HG03066 (cell line): ENCODE measurements around the gene CRABP2.

ENCODE experiments used
- ATAC-seq: cut with Tn5 transposase; IDR thresholded peaks from one replicate; pipeline ENCODE4 v1.9.1; 2021; ENCODE audit warnings: low read depth; ENCODE audit not compliant: unreplicated experiment

CRABP2 gene

DNA sequence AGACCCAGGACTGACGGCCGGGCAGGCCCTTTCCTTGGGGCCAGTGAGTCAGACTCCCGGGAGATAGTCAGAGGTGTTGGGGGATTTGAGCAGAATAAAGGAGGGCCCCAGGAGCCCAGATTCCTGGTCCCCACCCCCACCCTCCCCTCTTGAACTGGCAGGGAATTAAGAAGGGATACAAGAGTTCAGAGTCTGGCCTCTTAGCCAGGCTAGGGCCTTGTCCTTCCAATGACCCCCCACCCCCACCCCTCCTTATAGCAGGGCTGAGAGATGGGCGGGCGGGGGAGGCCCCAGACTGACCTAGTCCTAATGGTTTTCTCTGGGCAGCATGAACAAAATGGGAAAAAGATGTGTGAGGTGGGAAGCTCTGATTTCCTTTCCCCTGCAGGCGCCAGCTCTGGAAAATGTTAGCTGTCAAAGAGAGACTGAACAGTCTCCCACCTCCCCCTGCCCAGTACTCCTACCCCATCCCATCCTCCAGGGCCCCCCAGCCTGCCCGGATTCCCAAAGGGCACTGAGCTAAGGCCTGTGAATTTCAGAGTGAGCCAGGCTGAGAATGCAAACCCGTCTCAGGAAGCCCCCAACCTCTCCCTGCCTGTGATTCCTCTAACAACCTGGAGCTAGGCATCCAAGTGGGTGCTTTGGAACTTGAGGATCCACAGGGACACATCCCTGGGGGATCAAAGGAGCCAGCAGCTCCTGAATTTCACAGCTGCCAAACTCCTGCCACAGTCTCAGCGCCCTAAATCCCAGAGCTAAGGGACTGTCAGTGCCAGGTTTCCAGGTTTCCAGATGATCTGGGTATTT lies 5.8 kb upstream of the CRABP2 start:
- ATAC-seq = no peak

- ATAC-seq = no peak
Measured at GRCh38 chr1:156709757-156710489, 4.5 kb upstream of the CRABP2 start.

DNA sequence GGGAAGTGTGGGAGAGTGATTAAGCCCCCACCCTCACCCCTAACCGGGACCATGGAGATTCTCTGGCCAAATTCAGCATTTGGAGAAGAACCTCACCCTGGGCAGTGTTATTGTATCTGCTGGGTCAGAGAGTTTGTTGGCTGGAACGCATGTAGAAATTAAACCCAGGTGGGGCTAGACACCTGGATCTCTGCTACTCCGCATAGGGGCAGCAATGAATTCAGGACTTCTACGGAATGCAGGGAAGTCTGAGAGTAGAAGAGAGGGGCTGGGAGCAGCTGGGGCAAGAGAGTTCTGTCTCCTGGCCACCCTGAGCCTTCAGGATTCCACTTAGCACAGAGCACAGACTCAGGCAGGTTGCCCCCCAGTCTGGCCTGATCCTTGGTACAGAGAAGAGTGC lies 3.6 kb upstream of the CRABP2 start:
- no peak for ATAC-seq

- no peak for ATAC-seq
Measured at GRCh38 chr1:156708218-156708661, 2.9 kb upstream of the CRABP2 start.

GRCh38 chr1:156707417-156708217 lies 2.2 kb upstream of the CRABP2 start:
- ATAC-seq = no peak

DNA sequence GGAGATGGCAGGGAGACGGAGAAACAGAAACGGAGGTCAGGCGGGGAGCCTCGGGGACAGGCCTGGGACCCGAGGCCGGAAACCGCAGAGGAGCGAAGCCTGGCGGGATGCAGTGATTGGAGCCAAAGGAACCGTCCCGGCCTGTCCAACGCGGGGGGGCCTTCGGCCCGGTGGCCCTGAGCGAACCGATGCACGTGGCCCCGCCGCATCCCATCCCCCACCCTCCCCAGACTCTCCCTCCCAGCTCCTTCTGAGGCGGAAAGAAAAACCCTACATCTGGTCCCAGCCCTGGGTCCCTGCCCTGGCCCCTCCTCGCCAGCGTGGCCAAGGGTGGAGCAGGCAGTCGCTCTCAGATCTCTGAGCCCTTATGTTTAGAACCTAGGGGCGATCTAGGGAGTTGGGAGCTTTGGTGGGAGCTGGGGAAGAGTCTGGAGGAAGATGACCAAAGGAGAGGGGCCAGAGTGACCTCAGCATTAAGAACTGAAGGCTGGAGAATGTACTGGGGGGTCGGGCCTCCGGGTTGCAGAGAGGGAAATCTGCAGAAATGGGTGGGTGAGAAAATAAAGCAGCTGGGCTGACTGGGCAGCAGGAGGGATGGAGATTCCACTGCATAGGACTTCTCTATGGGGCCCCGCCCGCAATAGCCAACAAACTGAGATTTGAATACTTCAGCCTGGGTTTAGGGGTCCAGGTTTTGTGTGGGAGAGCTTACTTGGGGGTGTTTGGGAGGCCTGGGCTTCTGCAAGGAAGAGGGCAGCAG lies 1.5 kb upstream of the CRABP2 start:
- ATAC-seq = no peak

- ATAC-seq = no peak
Measured at GRCh38 chr1:156705918-156706656, 704 bp upstream of the CRABP2 start.

- ATAC-seq = no peak
Measured at GRCh38 chr1:156704930-156705320, 458 bp downstream of the CRABP2 start.

DNA sequence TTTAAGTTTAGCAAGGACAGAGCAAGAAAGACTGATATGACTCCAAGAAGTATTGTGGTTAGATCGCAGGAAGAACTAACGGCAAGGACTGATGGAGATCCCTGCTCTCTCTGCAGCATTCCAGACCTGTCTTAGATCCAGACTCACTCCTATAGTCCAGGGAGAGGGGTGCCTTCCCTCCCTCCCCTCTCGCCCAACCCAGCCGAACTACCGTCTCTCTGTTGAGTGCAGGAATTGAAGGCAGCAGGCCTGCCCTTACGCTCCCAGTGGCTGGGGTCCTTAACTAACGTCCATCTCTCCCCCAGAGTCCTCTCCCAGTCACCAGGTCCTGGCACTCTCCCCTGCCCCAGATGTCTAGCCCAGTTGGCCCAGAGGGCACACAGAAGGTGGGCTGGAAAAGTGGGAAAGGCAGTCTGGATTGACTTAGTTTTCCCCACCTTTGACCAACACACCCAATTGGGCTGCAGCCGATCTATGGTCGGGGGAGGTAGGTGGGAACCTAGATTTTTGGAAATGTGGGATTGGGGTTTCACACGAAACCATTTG lies 1.1 kb downstream of the CRABP2 start:
- no peak for ATAC-seq

DNA sequence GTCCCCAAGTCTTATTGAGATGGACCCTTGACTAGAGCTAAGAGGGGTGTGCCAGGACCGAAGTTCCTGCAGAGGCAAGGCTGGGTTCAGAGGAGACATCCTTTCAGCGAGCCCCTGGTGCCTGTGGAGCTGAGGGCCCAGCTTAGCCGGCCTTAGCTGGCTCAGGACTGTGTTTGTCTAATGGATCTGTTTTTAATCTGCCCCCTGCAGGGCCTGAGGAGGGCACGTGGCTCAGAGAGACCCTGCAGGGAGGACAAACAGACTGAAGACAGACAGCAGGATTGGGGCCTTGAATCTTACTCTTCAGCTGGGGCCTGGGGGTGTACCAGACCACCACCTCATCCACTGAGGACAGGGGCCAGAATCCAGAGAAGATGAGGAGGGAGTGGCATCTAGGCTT lies 1.6 kb downstream of the CRABP2 start:
- ATAC-seq = no peak

GRCh38 chr1:156703336-156703735 lies 2.0 kb downstream of the CRABP2 start:
- no peak for ATAC-seq

DNA sequence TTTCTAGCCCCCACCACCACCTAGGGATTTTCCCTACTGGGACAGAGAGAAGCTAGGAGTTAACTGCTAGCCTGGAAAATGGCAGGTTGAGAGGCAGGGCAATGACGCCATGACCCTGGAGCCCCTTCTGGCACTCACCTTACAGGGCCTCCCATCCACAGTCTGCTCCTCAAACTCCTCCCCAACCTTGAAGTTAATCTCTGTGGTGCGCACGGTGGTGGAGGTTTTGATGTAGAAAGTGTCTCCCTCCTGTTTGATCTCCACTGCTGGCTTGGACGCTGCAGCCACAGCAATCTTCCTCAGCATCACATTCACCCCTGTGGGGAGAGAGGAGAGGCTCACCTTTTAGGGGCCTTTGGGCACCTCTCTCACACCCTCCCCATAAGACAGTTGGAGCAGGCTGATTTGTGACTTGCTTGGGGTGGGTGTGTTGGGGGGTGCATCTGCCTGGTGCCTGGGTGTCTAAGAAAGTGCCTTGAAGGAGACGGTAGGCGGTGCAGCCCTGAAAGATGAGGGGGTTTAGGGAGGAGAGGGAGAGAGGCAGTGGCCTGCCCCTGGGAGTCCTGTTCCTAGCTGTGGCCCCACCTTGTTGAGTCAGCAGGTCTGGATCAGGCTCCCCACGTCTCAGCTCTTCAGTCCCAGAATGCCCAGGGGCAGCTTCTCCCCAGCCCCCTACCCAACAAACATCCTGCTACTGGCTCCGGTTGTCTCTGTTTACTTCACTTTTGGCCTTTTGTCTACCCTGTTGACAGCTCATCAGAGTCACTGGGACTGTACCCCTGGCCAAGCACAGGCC lies 4.4 kb downstream of the CRABP2 start:
- ATAC-seq = no peak

- no peak for ATAC-seq
Measured at GRCh38 chr1:156698995-156699394, 6.4 kb downstream of the CRABP2 start.

DNA sequence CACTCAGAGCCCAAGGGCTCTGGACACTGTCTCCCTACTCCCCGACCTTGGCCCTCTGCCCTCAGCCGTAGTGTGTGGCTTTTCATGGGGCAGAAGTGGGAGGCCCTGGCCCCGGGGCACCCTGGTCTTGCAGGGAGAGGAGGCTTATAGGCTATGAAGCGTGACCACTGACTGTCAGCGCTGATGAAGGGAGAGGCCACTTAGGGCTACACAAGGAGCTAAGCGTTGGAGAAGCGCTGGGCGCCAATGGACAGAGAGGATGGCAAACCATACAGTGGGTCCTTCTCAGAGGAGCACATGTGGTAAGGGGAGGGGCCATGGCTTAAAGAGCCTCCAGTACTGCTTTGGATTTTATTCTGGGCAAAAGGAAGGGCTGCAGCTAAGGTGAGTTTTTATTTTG lies 7.9 kb downstream of the CRABP2 start:
- ATAC-seq = no peak

- ATAC-seq = no peak
Measured at GRCh38 chr1:156696755-156697154, 8.6 kb downstream of the CRABP2 start.

GRCh38 chr1:156694690-156694962 lies 10.8 kb downstream of the CRABP2 start:
- no peak for ATAC-seq

DNA sequence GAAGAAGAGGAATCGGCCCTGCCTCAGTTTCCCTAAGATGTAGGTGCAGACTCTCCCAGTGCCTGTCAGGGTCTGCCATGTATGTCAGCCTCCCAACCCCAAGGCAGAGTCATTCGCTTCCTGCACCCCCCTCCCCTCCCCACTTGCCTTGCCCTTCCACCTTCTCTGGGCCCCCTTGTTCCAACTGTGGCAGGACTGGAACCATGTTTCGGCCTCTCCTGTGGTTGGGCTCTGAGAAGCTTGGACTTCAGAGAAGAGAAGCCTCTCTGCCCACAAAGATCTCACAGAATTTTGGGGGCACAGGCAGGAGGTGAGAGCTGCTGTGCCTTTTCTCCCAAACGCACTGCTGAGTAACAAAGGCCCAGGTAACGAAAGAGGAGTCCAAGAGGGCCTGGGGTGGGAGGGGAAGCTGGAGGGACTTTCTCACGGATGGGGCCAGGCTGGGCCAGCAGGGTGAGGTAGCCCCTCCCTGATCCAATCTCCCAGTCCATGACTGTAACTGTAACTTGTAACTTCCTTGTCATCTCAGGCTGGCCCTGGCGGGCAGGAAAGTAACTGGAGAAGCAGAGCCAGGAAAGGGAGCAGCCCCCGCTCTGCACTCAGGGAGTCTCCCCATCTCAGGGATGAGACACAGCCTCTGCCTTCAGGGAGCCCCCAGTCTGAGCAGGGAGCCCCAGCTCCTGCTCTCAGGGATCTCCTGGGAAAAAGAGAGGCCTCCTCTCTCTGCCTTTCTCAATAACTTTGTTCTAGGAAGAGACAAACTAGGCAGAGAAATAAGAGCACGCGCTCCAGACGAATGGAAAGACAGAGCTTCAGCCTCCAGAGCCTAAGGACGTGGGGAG lies 11.3 kb downstream of the CRABP2 start:
- ATAC-seq = no peak
